ENCODE measurements around the gene DPEP3. TPM values are rescaled to one million over a fixed set of nuclear protein-coding genes. Genes with fewer than 3 reads are reported as not detected.

DPEP3 gene
- total RNA-seq, 4 donors from 2014 or later = 0.17 TPM; not detected in 3

DNA sequence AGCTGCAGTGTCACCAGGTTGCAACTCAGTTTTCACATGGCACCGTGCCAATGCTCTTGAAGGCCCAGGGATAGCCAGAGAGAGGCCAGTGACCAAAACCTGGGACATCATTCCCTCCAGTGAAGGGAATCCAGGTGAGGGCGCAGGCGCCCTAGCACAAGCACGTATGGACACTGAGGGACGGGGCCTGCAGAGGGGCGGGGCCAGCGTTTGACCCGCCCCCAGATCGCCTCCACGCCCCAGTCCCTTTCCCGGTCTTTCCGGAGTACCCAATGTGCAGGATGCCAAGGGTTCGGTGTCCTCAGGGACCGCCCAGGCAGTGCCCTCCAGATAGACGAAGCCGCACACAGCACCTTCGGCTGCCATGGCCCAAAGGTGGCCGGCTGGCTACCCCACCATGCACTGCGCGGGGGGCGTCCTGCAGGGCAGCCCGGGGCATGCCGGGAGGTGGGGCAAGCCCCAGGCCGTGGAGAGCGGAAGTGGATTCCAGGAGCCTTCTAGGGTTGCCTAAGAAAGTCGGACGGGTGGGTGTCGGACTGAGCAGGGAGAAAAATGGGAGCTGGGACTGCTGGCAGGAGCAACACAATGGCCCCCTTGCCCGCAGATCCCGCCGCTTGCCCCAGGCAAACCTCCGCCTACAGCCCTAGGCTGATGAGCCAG, 16.5 kb downstream of the DPEP3 start:
- no peak for TF ChIP-seq EP300 (IDR thresholded peaks at IDR 0.05)
- TF ChIP-seq POLR2A (IDR thresholded peaks at IDR 0.05; ENCODE audit: low read depth) = peak; percentile 10
- TF ChIP-seq POLR2AphosphoS5 (IDR thresholded peaks at IDR 0.05) = no peak
- no peak for DNase-seq (ENCODE audit: extremely low spot score)
- Histone ChIP-seq H3K9me3 (no peaks in the 10 kb centered on the region), H3K4me1 (peaks cover 81 to 91% (median 88%) of the 10 kb centered on the region in 4 donors), H3K27ac (replicated peaks in 1 of 4) (peak overlapping the region; percentile 96 to 100 (median 98)), H3K27me3 (no peaks in the 10 kb centered on the region), H3K4me3 (peak overlapping the region in 3 of 4 donors; percentile 4 to 27 (median 14)), H3K36me3 (peaks cover 28 to 47% (median 41%) of the 10 kb centered on the region in 4 donors)
- 50% methylated on average over 26 of the region's 32 CpGs for WGBS
- intact Hi-C loops (cut with DNase I) = no loop called here

DNA sequence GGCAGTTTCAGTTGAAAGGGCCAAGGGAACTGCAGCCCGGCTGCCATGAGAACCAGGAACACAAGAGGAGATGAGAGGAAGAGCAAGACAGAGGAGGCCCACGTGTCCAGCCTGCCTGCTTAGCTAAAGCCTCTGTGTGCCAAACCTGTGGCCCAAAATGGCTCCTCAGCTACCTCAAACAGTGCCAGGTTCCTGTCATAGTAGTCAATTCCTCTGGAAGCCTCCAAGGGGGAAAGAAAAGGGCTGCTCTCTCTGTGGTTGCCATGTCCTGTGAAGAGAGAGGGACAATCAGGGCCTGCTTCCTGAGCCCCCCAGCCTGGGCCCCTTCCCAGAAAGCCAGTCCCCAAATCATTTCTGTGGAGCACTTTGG, 17.0 kb downstream of the DPEP3 start:
- H3K27me3 ChIP-seq = no peaks in the 10 kb centered on the region
- TF ChIP-seq POLR2A (IDR thresholded peaks at IDR 0.05; ENCODE audit: low read depth) = no peak
- no peak for TF ChIP-seq POLR2AphosphoS5 (IDR thresholded peaks at IDR 0.05)
- no peak for TF ChIP-seq EP300 (IDR thresholded peaks at IDR 0.05)
- TF ChIP-seq, protein P1, sequence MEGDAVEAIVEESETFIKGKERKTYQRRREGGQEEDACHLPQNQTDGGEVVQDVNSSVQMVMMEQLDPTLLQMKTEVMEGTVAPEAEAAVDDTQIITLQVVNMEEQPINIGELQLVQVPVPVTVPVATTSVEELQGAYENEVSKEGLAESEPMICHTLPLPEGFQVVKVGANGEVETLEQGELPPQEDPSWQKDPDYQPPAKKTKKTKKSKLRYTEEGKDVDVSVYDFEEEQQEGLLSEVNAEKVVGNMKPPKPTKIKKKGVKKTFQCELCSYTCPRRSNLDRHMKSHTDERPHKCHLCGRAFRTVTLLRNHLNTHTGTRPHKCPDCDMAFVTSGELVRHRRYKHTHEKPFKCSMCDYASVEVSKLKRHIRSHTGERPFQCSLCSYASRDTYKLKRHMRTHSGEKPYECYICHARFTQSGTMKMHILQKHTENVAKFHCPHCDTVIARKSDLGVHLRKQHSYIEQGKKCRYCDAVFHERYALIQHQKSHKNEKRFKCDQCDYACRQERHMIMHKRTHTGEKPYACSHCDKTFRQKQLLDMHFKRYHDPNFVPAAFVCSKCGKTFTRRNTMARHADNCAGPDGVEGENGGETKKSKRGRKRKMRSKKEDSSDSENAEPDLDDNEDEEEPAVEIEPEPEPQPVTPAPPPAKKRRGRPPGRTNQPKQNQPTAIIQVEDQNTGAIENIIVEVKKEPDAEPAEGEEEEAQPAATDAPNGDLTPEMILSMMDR (IDR thresholded peaks at IDR 0.05) = no peak
- peaks cover 28 to 52% (median 46%) of the 10 kb centered on the region in 4 donors for H3K36me3 ChIP-seq
- H3K4me3 ChIP-seq = peak overlapping the region in 1 of 4 donors; percentile 14
- no peaks in the 10 kb centered on the region for H3K9me3 ChIP-seq
- H3K4me1 ChIP-seq = peaks cover 87 to 94% (median 92%) of the 10 kb centered on the region in 4 donors
- WGBS = 48% methylated on average over 2 of the region's 2 CpGs
- no peak for DNase-seq (ENCODE audit: extremely low spot score)
- intact Hi-C loops (cut with DNase I) = no loop called here
- H3K27ac ChIP-seq (replicated peaks in 1 of 4) = peak overlapping the region; percentile 96 to 100 (median 98)

GRCh38 chr16:67962135-67962534, 18.2 kb downstream of the DPEP3 start:
- Histone ChIP-seq H3K4me3 (no peak overlapping the region), H3K27ac (replicated peaks in 1 of 4) (peak overlapping the region; percentile 50 to 100 (median 82)), H3K9me3 (no peaks in the 10 kb centered on the region), H3K36me3 (peaks cover 35 to 63% (median 57%) of the 10 kb centered on the region in 4 donors), H3K4me1 (peaks cover 86 to 90% (median 89%) of the 10 kb centered on the region in 4 donors), H3K27me3 (no peaks in the 10 kb centered on the region)
- no peak for DNase-seq (ENCODE audit: extremely low spot score)
- WGBS = 94% methylated on average over 6 of the region's 8 CpGs
- intact Hi-C loops (cut with DNase I) = no loop called here
- TF ChIP-seq POLR2AphosphoS5 (IDR thresholded peaks at IDR 0.05) (no peak), EP300 (IDR thresholded peaks at IDR 0.05) (no peak), POLR2A (IDR thresholded peaks at IDR 0.05; ENCODE audit: low read depth) (no peak)
- TF ChIP-seq, protein P1 (IDR thresholded peaks at IDR 0.05) = no peak

DNA sequence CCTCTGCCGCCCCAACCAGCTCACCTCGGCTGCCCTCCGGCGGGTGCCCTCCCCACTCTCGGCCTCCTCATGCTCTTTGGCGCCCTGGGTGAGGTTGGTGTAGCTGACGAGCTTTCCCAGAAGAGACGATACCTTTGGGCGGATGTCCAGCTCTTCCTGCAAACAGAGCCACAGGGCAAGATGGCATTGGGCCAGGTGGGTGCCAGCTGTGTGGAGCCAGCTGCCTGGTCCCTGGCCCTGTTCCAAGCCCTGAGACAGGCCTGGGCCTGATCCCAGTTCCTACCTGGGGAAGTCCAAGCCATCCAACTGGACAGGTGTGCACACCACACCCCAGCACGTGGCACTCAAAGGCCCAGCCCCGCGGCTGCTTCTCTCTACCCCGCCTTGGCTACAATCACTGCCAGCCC, 18.7 kb downstream of the DPEP3 start:
- H3K27ac ChIP-seq (replicated peaks in 1 of 4) = peak overlapping the region; percentile 50 to 100 (median 82)
- intact Hi-C loops (cut with DNase I) = no loop called here
- H3K9me3 ChIP-seq = no peaks in the 10 kb centered on the region

More for the DNA sequence above, 18.7 kb downstream of the DPEP3 start:
- Histone ChIP-seq H3K36me3 (peaks cover 35 to 69% (median 60%) of the 10 kb centered on the region in 4 donors), H3K4me3 (no peak overlapping the region), H3K4me1 (peaks cover 80 to 84% (median 83%) of the 10 kb centered on the region in 4 donors), H3K27me3 (no peaks in the 10 kb centered on the region)
- TF ChIP-seq POLR2A (IDR thresholded peaks at IDR 0.05; ENCODE audit: low read depth) (no peak), EP300 (IDR thresholded peaks at IDR 0.05) (no peak), POLR2AphosphoS5 (IDR thresholded peaks at IDR 0.05) (no peak)
- TF ChIP-seq, protein P1 (IDR thresholded peaks at IDR 0.05) = no peak
- no CpG with 5 or more reads among the region's 13 CpGs for WGBS
- no peak for DNase-seq (ENCODE audit: extremely low spot score)

All from esophagus muscularis mucosa (tissue), 4 donors.